ENCODE measurements around the gene LZTFL1. TPM values are rescaled to one million over a fixed set of nuclear protein-coding genes. Genes with fewer than 3 reads are reported as not detected.

The LZTFL1 gene
- total RNA-seq, 1 donor from 2014 or later = 6.7 TPM

GRCh38 chr3:45796902-45797637 is 44.8 kb downstream of the LZTFL1 start:
- Histone ChIP-seq H3K4me3 (peak overlapping the region in 1 of 2 donors; percentile 50), H3K4me1 (peaks cover 4 to 8% of the 10 kb centered on the region in 2 donors), H3K9me3 (no peaks in the 10 kb centered on the region), H3K36me3 (no peaks in the 10 kb centered on the region), H3K27ac (no peak overlapping the region), H3K27me3 (peaks cover 10% of the 10 kb centered on the region)
- no peak for DNase-seq (ENCODE audit: low spot score in 2 of 2)
- intact Hi-C loops (cut with DNase I) = no loop called here
- no peak for TF ChIP-seq CTCF (IDR thresholded peaks at IDR 0.05)

- H3K27me3 ChIP-seq = peaks cover 10% of the 10 kb centered on the region
These were observed 45.8 kb downstream of the LZTFL1 start, which contains the start of gene SLC6A20 for GRCh38 chr3:45795882-45796765. Gene SLC6A20 (minus strand): TSS chr3:45796536. CDS start chr3:45796419, 117 bp downstream.

GRCh38 chr3:45795509-45795881 is 46.4 kb downstream of the LZTFL1 start:
- H3K4me3 ChIP-seq = peak overlapping the region in 1 of 2 donors; percentile 46
- H3K27me3 ChIP-seq = peaks cover 10% of the 10 kb centered on the region
- no peak for DNase-seq (ENCODE audit: low spot score in 2 of 2)
- no peaks in the 10 kb centered on the region for H3K36me3 ChIP-seq
- intact Hi-C loops (cut with DNase I) = no loop called here
- H3K27ac ChIP-seq = no peak overlapping the region
- no peaks in the 10 kb centered on the region for H3K9me3 ChIP-seq
- no peak for TF ChIP-seq CTCF (IDR thresholded peaks at IDR 0.05)
- H3K4me1 ChIP-seq = peaks cover 4 to 8% of the 10 kb centered on the region in 2 donors

More at GRCh38 chr3:45795882-45796765, 45.8 kb downstream of the LZTFL1 start, which contains the start of gene SLC6A20:
- TF ChIP-seq CTCF (IDR thresholded peaks at IDR 0.05) = no peak
- H3K4me1 ChIP-seq = peaks cover 4 to 8% of the 10 kb centered on the region in 2 donors
- H3K4me3 ChIP-seq = peak within 1 kb of the TSS; percentile 46 to 50
- no peaks in the 10 kb centered on the region for H3K36me3 ChIP-seq
- no peaks in the 10 kb centered on the region for H3K9me3 ChIP-seq
- no peak for DNase-seq (ENCODE audit: low spot score in 2 of 2)
- intact Hi-C loops (cut with DNase I) = no loop called here
- no peak within 1 kb of the TSS for H3K27ac ChIP-seq

GRCh38 chr3:45794660-45795059 is 47.3 kb downstream of the LZTFL1 start:
- no peaks in the 10 kb centered on the region for H3K9me3 ChIP-seq
- peaks cover 4 to 8% of the 10 kb centered on the region in 2 donors for H3K4me1 ChIP-seq
- H3K27ac ChIP-seq = no peak overlapping the region
- peaks cover 10% of the 10 kb centered on the region for H3K27me3 ChIP-seq
- TF ChIP-seq CTCF (IDR thresholded peaks at IDR 0.05) = no peak
- no peaks in the 10 kb centered on the region for H3K36me3 ChIP-seq
- no peak for DNase-seq (ENCODE audit: low spot score in 2 of 2)
- no peak overlapping the region for H3K4me3 ChIP-seq
- intact Hi-C loops (cut with DNase I) = no loop called here

- no peak for TF ChIP-seq CTCF (IDR thresholded peaks at IDR 0.05)
- H3K4me3 ChIP-seq = no peak overlapping the region
- H3K36me3 ChIP-seq = no peaks in the 10 kb centered on the region
- DNase-seq (ENCODE audit: low spot score in 2 of 2) = peak in 1 of 2 donors; percentile 27
- H3K9me3 ChIP-seq = no peaks in the 10 kb centered on the region
- peaks cover 4 to 8% of the 10 kb centered on the region in 2 donors for H3K4me1 ChIP-seq
- H3K27ac ChIP-seq = no peak overlapping the region
- intact Hi-C loops (cut with DNase I) = no loop called here
- H3K27me3 ChIP-seq = peaks cover 10% of the 10 kb centered on the region
These were observed 47.8 kb downstream of the LZTFL1 start for GRCh38 chr3:45794177-45794560.

All from ascending aorta (tissue), 2 donors.